Measurements from ENCODE around the gene RAC2.
A peak's percentile ranks its signal among the peaks of the same experiment; 100 is the strongest.

The RAC2 gene

DNA sequence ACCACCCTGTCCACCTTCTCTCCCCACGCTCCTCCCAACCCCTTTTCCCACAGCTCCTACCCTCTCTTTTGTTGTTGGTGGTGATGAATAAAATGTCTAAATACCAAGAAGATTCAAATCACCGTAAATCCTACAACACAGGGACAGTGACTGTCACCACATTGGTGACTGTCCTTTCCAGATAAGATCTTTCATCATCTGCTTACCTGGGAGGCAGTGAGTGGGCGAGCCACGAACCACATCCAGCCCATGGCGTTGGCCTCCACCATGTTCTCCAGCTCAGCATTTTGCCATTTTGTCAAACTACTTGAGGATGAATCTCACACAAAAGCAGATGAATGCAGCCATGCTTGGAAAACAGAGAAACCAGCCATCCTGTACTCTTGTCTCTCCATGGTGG is 31.6 kb upstream of the RAC2 start:
- peak; percentile 62 for DNase-seq (ENCODE audit: low read depth)

- no peak for DNase-seq (ENCODE audit: low read depth)
Measured at GRCh38 chr22:37275134-37275533, 31.1 kb upstream of the RAC2 start.

GRCh38 chr22:37274380-37274862 is 30.4 kb upstream of the RAC2 start:
- DNase-seq (ENCODE audit: low read depth) = no peak

- DNase-seq (ENCODE audit: low read depth) = no peak
Measured at GRCh38 chr22:37273846-37274225, 29.8 kb upstream of the RAC2 start.

DNA sequence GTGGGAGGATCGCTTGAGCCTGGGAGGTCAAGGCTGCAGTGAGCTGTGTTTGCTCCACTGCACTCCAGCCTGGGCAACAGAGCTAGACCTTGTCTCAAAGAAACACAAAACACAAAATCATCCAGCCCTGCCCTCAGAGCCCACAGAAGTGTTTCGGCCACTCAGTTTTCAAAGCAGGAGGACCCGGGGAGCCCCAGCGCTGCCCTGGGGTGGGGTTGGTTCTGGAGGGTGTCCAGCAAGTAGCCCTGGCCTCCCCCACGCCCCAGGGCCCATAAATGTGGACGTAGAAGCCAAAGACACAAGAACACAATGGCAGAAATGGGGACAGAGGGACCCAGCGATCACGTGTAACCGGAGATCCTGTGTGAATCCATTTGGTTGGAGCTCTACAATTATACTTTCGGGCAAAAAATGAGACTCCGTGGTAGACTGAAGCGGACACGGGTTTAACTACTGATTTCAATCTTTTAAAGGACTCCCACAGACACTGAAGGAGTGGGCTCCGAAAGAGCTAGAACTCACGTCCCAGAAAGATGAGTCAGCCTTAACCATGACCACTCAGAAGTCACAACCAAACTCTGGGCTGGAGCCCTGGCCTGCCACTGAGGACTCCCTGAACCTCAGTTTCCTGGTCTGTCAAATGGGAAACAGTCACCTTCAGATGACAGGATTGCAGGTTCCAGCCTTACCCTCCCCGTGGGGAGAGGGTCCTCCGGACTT is 29.2 kb upstream of the RAC2 start:
- peak; percentile 33 for DNase-seq (ENCODE audit: low read depth)

- DNase-seq (ENCODE audit: low read depth) = no peak
Measured at GRCh38 chr22:37270928-37271650, 27.0 kb upstream of the RAC2 start.

- no peak for DNase-seq (ENCODE audit: low read depth)
Measured at GRCh38 chr22:37269936-37270678, 26.0 kb upstream of the RAC2 start.

DNA sequence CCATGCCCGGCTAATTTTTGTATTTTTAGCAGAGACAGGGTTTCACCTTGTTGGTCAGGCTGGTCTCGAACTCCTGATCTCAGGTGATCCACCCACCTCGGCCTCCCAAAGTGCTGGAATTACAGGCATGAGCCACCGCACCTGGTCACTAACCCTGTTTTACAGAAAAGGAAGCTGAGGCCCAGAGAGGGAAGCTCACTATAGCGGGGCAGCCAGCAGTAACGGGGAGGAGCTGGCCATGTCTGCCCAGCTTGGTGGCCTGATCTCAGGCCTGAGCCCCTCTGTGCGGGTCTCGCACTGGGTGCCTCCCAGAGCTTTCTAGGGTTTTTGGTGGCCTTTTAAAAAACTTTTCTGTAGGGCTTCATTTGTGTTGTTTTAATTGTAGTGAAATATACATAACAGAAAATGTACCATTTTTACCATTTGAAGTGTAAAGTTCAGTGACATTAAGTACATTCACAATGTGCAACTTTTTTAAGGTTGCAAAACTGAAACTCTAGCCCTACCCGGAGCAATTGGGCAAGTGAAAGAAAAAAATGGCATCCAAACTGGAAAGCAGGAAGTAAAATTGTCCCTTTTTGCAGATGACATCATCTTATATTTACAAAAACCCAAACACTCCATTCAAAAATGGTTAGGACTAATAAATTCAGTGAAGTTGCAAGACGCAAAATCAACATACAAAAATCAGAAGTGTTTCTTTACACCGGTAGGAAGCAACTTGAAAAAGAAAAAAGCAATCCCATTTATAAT is 23.8 kb upstream of the RAC2 start:
- no peak for DNase-seq (ENCODE audit: low read depth)

- DNase-seq (ENCODE audit: low read depth) = peak; percentile 74
Measured at GRCh38 chr22:37267135-37267587, 23.1 kb upstream of the RAC2 start.

DNA sequence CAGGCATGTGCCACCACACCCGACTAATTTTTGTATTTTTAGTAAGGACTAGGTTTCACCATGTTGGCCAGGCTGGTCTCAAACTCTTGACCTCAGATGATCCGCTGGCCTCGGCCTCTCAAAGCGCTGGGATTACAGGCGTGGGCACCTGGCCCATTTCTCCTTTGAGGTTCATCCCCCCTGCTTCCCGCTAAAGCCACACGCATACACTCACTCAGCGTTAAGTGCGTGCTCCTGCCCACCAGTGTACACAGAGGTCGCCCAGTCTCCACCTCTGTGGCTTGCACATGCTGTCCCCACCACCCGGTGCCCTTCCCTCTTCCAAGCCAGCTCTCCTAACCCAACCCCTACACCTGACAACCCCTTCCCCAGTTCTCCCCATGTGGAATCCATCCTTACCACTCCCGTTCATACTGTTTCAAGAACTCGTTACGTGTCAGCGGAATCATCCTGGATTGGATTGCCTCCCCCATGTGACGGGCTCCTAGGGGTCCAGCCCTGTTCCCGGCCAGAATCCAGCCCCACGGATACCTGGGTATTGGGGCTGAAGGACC is 22.6 kb upstream of the RAC2 start:
- DNase-seq (ENCODE audit: low read depth) = no peak

DNA sequence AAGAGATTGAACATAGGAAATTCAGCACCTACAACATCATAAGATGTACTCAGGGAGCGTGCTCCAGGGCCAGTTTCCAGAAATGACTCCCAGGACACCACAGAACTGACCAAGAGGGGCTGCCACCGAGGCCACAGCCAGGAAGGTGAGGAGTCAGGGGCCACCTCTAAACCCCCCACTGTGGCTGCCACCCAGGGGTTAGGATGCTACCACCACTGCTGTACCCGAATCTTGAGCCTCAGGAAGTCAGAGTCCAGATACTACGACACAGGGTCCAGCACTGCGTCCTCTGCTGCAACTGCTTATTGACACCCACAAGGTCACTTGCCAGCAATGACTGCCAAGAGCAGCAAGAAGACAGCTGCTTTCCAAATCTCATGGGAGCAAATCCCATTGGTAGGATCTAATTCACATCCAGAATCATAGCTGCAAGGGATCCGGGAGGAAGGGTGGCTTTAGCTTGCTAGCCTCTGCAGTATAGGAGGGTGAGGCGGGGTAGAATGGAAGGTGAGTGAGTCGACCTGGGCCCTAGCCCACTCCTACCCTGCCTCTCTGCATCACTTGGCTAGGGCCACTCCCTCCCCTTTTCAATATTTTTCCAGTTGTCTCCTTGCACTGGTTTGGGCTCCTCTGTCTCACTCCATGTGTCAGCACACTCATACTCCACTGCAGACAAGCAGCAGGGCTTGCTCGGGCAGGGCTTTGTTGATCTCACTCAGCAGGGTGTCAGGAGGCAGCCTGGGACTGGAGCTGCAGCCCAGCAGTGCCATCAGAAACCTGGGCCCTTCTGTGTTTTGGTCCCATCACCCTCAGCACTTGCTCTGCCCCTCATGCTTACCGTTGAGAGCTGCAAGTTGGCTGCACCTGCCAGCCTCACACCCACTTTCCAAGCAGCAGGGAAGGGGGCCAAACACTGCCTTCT is 20.2 kb upstream of the RAC2 start:
- no peak for DNase-seq (ENCODE audit: low read depth)

- no peak for DNase-seq (ENCODE audit: low read depth)
Measured at GRCh38 chr22:37262346-37262745, 18.3 kb upstream of the RAC2 start.

DNA sequence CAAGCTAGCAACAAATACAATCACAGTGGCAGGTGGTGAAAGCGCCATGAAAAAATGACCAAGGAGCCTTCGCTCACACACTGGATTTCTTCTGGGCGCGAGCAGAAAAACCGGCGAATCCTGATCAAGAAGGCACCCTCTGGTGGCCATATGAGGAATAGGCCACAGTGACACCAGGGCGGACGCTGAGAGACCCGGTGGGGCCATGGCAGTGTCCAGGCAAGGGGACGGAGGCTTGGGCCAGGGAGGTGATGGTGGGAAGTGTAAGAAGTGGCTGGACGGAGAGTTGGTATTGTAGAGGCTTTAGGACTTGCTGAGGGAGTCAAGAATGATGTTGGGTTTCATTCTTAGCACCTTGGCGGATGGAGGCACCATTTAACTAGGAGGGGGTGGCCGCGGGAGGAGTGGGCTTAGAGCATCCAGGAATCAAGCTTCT is 16.9 kb upstream of the RAC2 start:
- no peak for DNase-seq (ENCODE audit: low read depth)

GRCh38 chr22:37260155-37260795 is 16.2 kb upstream of the RAC2 start:
- no peak for DNase-seq (ENCODE audit: low read depth)

- no peak for DNase-seq (ENCODE audit: low read depth)
Measured at GRCh38 chr22:37259540-37260029, 15.5 kb upstream of the RAC2 start.

DNA sequence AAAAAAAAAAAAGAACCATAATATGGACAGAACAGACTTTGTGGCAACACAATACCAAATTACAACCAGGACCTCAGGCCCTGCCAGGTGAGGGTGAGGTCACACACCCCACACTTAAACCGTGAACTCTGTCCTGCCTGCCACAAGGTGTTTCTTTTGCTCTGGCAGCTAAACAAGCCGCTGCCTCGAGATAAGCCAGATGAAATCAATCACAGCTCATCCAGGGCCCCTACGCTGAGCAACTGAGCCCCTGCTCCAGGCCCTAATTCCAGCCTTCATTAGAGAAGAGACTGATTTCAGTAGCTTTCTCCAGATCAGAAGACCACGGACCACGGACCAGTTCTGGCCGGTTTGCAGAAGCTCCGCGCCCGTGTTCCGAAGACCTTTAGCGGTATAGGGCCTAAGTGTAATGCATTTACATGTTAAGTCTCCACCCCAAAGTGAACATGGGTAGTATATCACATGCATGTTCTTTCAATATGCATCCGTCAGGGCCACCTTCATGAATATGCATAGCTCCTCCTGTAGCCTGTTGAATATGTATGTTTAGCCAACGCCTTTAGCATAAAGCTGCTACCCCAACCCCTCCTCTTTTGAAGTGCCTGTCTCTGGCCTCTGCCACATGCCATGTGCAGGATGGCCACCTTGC is 14.8 kb upstream of the RAC2 start:
- DNase-seq (ENCODE audit: low read depth) = no peak

GRCh38 chr22:37258005-37258752 is 14.1 kb upstream of the RAC2 start:
- DNase-seq (ENCODE audit: low read depth) = no peak

GRCh38 chr22:37256075-37256726 is 12.1 kb upstream of the RAC2 start:
- DNase-seq (ENCODE audit: low read depth) = no peak

Measured in activated T-cell treated with anti-CD3 and anti-CD28 coated beads for 48 hours (primary cell).